AG20443 (cell line): ENCODE data around the gene PRSS57.
A peak's percentile ranks its signal among the peaks of the same experiment; 100 is the strongest.

Experiments used
- DNase-seq: peaks from one replicate; pipeline ENCODE4 v3.0.0; 2012; ENCODE audit warnings: low spot score, mixed read lengths

PRSS57 gene

GRCh38 chr19:652467-653389, 42.5 kb downstream of the PRSS57 start:
- no peak for DNase-seq

- no peak for DNase-seq
These were observed 43.3 kb downstream of the PRSS57 start for GRCh38 chr19:651991-652390.

GRCh38 chr19:651114-651818, 44.0 kb downstream of the PRSS57 start:
- no peak for DNase-seq

GRCh38 chr19:650121-650520, 45.1 kb downstream of the PRSS57 start:
- no peak for DNase-seq

GRCh38 chr19:648904-649801, 46.1 kb downstream of the PRSS57 start:
- DNase-seq: no peak

- no peak for DNase-seq
These were observed 46.9 kb downstream of the PRSS57 start for GRCh38 chr19:648305-648704.

- no peak for DNase-seq
These were observed 47.5 kb downstream of the PRSS57 start for GRCh38 chr19:647566-648284.

- DNase-seq: no peak
These were observed 48.3 kb downstream of the PRSS57 start for GRCh38 chr19:646779-647565.

GRCh38 chr19:645912-646778, 49.1 kb downstream of the PRSS57 start:
- DNase-seq: no peak

GRCh38 chr19:644789-645188, 50.5 kb downstream of the PRSS57 start:
- DNase-seq: no peak

GRCh38 chr19:644363-644762, 50.9 kb downstream of the PRSS57 start:
- no peak for DNase-seq

- no peak for DNase-seq
These were observed 51.5 kb downstream of the PRSS57 start for GRCh38 chr19:643736-644135.

GRCh38 chr19:642767-643727, 52.2 kb downstream of the PRSS57 start:
- DNase-seq: no peak

GRCh38 chr19:641702-642101, 53.5 kb downstream of the PRSS57 start:
- no peak for DNase-seq

- DNase-seq: no peak
These were observed 54.6 kb downstream of the PRSS57 start for GRCh38 chr19:640606-641189.

- no peak for DNase-seq
These were observed 55.1 kb downstream of the PRSS57 start for GRCh38 chr19:640161-640558.

GRCh38 chr19:639253-640160, 55.7 kb downstream of the PRSS57 start, which contains the start of gene FGF22:
TSS of gene FGF22 (plus strand) at chr19:639879. CDS start at chr19:639926, 47 bp downstream.
- peak; percentile 99 for DNase-seq
